HG03175 (cell line): ENCODE results near the gene ID2.

ENCODE experiments used
- ATAC-seq: cut with Tn5 transposase; IDR thresholded peaks from one replicate; pipeline ENCODE4 v1.9.1; 2021; ENCODE audit warnings: mild to moderate bottlenecking, moderate library complexity; ENCODE audit not compliant: unreplicated experiment

The ID2 gene

DNA sequence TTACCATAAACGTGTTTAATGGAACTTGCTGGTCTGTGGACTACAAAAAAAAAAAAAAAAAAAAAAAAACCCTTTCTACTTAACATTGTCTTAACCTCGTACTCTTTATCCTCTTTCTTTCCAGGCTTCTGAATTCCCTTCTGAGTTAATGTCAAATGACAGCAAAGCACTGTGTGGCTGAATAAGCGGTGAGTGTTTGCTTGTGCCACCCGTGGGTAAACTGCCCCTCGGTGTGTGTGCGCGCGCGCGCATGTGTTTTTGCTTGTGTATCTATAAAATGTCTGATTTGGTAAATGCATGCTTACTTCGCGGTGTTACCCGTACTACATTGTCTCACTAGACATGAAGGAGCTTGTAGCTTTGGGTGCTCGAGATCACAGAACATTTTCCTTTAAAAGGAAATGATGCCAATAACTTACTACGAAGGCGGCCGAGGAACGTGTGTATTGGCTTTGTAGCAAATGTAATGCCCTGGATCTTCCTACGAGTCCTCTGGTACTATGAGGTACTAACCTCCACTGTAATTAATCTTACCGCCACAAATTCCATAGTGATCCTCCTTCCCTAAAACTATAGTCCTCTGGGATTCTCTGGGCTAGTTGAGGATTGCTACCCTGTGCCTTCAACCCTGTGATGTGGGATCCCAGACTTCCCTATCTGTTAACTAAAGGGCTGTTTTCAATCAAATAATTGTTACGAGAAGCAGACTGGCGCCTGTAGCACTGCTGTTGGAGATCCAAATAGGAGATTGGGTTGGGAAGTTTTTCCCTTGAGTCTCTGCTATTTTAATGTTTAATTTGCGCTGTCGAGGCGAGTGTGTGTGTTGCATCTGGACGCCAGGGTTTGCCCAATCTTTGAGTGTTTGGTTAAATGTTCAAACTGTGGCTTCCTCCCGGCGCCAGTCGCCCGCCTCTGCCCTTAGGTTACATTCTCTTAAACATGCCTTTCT is 1.1 kb downstream of the ID2 start:
- no peak for ATAC-seq

DNA sequence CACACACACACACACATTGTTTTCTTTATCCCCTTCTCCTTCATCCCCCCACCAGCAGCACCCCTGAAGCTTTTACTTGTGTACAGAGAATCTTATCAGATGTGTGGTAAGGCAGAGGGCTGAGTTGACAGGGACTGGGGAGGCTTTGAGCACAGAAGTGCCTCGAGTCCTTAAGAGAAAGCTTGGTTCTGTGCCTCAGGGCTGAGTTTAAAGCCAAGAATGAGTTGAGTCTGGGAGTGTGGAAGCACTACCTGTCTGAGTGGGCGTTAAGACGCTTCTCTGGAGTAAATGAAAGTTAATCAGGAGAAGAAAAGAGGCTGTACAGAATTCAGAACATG is 2.7 kb downstream of the ID2 start:
- ATAC-seq = no peak

DNA sequence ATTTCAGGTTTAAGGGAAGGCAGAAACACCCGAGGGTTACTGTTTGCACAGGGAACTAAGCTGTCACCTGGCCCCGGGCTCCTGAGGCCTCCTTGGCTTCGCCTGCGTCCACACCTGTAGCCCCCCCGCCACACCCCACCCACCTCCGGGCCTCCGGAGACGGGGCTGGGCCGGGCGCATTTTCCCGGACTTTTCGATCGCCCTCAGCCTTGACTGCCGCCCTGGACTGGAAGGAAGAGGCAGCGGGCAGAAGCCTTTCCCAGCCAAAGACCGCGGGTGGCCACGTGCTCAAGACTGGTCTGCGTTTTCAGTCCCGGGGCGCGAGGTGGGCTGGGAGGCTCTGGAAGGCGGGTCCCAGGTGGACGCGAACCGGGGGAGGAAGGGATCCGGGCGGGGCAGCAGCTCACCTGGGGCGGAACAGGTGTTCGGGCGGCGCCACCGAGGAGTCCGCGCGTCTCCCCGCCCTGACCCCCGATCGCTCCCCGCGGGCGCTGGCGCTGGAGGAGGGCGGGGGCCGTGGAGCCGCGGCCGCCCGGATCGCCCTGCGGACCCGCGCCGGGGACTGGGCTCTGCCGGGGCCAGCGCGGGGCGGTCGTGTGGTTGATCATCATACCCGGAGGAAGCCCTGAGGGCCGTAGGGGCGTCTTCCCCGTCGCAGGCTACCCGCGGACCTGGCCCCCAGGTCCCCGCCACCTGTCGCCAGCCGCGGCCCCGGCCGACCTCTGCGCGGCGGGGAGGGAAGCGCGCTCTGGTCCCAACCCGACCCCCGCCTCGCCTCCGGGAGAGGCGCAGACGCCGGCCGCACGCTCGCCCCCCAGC is 3.2 kb downstream of the ID2 start:
- no peak for ATAC-seq

DNA sequence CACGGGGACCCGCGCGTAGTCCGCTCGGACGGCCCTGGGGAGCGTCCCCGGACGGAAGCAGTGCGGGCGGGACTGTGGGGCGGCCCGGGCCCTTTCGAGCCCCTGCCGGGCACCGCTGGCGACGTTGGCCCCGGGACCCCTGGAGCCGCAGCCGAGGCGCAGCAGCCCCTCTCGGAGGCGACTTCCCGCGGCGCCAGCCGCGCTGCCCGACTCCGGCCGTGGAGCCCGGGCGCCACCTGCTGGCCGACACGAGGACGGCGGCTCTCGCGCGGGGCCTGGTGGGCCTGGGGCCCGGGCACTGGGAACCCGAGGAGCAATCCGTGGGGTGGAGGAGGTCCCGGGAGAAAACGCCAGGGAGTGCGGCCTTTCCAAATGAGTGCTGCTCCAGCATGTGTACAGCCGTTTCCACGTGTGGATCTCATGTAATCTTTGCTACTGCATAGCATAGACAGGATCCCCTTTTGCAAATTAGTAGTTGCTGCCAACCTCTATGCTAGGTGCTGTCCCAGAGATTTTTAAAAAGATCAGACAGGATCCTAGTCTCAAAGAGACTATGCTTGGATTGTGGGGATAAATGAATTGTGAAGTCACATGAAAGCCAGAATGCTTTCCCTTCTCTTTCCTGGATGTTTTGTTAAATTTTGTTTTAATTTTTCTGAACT is 4.0 kb downstream of the ID2 start:
- ATAC-seq = peak; percentile 29

DNA sequence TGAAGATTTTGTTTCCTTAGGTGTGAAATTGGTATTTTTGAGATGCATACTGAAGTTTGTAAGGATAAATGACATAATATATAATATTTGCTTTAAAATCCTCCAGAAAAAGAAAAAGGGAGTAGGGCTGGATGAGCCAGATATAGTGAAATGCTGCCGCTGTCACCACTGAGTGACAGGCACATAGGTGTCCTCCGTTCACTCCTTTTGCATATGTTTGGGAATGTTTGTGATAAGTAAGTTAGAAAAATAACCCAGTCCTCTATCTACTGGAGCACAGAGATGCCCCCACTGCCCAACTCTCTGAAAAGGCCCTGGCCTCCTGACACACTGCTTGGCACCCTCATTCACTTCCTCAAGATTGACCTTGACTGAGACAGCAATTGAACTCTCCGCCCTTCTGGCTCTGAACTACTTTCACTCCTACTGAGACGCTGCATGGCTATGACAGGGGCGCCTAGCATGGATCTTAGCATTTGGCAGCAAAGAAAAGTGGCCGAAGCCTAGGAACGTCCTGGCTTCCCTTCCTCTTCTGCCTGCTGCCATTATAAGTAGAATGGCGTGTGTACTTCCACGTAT is 10.1 kb downstream of the ID2 start:
- no peak for ATAC-seq

DNA sequence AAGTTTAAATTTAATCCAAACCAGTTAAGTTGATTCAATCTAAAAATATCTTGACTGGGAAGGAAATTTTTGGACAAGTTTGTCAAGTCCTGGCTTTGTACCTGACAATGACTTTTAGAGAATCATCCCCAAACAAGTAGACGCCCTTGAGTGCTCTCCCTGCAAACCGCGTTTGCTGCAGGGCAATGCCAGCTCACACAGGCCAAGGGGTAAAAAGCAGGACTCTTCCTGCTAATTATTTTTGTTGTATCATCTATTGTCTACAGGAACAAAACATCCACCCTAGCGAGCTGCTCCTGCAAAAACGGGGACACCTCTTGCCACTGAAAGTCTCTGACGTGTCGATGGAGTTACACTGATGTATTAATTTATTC is 10.9 kb downstream of the ID2 start:
- ATAC-seq = no peak

DNA sequence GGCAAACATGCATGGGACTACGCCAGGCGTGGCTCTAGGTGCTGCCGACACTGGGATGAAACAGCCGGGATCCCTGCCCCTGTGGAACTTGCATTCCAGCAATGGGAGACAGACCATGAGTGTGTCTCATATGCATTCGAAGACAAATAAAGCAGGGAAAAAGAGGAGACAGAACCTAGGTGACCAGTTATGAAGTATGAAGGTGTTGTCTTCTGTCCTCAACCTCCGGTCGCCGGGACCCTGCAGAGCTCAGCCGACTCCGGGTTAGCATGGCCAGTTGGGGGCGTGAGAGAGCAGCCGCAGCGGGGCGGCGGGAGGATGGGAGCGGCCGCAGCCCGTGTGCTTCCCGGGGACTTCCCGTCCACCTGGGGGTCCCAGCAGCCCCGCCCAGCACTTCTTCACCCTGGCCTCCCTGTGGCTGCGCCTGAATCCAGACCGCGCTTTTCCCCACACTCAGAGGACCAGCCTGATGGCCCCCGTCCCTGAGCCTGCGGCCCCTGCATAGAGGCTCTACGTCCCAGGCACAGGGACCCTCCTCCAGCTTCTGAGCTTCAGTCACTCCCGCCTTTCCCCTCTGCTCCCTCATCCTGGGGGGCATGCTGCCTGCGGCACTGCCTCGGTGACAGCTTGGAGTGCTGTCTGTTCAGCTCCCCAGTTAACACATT is 11.4 kb downstream of the ID2 start:
- ATAC-seq = no peak

DNA sequence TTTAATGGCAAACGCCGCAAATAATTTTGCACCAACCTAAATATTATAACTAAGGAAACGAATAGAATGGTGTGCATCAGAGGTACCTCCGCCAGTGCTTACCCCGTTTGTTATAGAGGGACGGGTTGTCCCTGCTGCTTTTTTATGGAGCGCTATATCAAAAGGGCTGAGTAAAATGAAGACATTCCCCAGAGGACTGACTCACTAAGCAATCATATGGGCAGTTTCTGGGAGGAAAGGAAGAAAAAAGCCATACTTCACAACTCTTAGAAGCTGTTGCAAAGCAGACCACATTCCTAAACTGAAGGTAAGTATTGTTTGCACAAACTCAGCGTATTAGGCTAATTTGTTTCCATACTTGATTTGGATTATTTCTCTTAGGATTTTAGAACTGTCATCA is 12.9 kb downstream of the ID2 start:
- no peak for ATAC-seq

DNA sequence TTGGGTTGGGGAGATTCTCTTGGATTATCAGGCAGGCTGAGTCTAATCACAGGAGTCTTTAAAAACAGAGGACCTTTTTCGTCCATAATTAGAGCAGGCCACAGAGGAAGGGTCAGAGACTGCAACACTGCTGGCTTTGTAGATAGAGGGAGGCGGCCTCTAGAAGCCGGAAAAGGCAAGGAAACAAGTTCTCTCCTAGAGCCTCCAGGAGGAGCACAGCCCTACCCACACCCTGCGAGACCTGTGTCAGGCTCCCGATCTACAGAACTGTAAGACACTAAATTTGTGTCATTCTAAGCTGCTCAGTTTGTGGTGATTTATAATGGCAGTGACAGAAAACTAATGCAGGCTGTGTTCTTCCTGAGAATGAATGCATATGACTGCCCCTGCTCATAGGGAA is 15.3 kb downstream of the ID2 start:
- no peak for ATAC-seq

DNA sequence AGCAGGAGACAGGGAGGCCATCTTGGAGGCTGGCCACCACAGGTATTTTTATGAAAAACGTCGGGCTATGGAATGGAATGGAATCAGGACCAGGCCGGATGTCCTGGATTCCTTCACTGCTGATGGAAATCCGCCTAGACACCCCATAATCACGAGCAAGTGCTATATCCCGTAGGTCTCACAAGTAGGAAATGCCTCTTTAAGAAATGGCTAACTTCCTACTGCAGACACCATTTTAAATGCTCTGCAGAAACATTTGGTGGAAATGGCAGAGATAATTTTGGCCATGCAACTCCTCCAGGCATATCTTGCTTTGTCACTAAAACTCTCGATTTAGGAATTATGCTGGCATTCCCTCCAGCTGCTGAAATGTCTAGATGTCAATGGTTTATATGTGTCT is 18.0 kb downstream of the ID2 start:
- ATAC-seq = no peak

DNA sequence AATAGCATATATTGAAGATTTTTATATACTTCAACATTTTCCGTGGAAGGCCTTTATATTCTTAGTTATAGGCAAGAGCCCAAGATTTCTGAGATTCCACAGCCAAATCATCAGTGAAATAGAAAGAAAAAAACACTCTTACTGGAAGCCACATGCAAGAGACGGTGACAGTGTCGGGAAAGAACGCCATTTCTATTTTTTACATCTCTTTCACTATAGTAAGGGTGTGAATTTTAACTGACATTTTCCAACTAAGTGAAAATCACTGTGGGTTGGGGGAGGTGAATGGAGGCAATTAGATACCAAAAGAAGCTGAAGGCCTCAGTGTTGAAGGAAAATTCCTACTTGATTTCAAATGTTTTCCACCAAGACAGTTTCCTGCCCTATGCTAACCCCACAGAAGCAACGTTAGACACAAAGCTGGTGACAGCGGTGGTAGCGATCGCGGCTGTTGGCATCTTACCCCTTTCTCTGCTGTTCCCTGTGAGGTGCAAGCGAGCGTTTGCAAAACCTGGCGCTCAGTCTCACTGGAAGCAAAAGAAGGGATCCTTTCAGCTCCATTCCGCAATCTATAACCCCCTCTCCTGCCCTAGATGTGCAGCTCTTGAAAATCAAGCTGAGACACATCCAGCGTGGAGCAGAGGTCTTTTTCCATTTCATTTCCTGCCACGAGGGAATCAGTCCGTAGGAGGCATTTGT is 20.0 kb downstream of the ID2 start:
- no peak for ATAC-seq

DNA sequence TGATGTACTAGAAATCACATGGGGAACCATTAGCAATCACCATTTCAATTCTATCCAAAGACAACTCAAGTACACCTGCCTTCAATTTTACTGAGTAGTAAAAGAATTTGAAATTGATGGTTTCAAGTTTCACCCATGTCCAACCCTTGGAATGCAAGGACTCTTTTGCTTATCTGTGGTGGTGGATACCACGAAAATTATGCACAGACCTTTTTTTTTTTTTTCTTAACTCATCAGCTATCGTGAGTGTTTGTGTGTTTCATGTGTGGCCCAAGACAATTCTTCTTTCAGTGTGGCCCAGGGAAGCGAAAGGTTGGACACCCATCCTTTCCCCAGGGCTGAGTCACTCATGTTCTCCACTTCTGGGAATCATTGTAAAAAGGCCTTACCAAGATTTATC is 23.1 kb downstream of the ID2 start:
- no peak for ATAC-seq

DNA sequence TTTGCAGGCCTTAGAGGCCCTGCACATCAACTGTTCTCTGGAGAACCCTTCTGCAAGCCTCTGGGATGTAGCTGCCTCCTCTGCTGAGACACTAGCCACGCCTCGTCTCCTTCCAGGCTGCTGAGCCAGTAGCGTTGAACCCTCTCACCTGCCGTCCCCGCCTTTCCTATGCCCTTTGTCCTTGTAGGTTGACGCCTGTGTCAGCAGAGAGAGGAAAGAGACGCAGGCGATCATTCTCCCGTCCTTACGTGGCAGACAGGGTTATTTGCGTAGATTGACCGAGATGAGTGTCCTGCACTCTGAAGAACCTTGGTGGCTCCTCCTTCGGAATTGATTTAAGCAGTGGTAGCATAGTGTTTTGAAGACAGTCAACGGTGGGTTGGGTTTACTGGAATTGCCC is 27.8 kb downstream of the ID2 start:
- no peak for ATAC-seq

DNA sequence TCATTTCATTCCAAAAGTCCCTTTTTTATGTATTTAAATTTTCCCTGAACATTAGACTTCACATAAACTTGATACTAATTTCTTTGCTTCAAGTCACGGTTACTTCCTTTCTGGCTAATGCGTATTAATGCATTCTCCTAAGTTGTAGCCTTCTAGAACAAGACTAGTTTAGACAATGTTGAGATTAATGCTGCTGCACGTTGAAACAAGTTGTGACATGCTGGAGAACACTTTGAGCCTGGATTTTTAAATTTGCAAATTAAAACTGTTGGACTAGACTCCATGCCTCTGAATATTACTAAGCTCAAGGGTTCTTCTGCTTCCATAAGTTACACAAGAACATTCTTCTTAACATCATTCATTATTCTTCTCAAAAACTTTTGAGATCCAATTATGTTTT is 29.1 kb downstream of the ID2 start:
- ATAC-seq = no peak

DNA sequence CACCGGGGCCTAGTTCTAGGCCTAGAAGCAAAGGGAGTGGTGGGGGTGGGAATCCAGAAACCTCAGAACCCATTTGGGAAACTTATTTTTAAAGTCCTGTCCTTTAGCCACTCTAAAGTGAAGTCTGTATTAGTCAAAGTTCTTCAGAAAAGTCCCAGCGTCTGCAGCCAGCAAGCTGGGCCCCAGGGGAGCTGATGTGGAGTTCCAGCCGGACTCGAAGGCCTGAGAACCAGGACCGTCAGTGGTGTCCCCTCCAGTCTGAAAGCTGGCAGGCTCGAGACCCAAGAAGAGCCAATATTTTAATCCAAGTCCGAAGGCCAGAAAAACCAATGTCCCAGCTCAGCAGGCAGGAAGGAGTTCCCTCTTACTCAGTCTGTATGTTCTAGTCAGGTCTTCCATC is 32.4 kb downstream of the ID2 start:
- ATAC-seq = no peak

DNA sequence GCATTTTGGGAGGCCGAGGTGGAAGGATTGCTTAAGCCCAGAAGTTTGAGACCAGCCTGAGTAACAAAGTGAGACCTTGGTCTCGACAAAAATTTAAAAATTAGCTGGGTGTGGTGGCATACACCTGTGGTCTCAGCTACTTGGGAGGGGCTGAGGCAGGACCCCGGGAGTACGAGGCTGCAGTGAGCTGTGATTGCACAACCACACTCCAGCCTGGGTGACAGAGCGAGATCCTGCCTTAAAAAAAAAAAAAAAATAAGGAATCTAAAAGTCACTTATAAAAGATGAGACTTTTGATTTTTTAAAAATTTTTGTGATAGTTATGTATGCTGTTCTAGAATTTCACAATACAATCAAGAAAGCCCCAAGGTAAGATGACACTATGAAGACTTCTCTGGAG is 33.1 kb downstream of the ID2 start:
- no peak for ATAC-seq

DNA sequence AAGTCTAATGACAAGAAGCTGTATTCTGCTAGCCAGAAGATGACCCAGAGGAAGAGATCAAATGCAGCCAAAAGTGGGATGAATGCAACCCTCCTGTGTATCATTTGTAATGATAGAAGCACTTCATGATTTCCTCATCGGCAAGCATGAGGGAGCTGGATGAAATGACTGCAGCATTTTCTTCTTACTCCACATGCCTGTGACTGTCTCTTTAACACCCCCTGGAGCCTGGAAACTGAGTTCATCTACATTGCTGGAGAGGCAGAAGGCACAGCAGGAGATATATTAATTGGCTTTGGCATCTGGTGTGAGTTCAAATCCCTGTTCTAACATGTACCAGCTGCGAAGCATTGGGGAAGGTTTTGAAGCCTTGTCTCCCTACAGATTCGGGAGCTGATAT is 37.7 kb downstream of the ID2 start:
- ATAC-seq = no peak

DNA sequence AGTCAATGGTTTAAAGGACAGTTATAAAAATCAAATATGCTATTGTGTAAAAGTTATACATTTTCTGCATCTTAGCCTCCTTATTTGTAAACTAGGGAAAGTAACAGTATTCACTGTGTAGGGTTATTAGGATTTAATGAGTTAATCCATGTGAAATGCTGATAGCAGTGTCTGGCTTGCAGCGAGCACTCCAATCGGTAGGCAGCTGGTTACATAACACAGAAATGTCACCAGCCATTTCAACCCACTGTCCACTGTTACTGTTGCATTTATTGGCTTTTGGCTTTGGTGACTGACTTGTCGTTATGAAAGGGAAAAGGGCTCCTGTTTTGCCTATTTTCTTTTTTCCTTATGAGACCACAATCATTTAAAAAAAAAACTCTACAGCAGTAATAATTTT is 38.9 kb downstream of the ID2 start:
- no peak for ATAC-seq

DNA sequence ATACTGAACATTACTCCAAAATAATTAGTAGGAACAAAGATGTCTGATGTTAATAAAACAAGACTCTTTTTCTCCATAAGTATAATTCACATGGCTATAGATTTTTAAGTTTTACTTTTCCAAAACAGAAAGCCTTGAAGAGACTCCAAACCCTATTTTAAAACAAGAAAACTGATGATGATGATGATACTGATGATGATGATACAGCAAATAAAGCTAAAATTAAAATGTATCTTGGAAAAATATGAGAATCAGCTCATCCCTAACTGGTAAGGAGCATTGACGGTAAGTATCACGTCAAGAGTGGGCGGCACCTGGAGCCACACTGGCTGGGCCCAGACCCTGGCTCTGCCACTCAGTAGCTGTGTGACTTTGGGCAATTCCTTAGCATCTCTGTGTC is 39.6 kb downstream of the ID2 start:
- ATAC-seq = no peak

DNA sequence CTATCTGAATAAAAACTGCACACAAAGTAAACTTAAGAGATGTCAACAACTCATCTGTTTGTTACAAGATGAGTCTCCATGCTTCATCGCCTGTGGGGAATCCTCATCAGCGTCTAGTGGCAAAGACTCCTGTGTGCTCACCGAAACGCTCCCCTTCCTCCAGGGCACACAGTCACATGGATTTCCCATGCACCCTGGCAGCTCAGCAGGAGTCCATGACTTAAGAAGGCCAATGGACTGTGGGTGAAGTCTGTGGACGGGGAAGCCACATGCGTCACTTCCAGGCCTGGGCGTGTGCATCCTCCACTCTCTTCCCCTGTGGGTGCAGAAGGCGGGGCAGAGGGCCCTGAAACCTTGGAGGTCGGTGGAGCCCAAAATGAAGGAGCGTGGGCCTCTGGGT is 41.1 kb downstream of the ID2 start:
- ATAC-seq = no peak
